Activated T-helper 1 cell treated with anti-CD3 and anti-CD28 coated beads, Interleukin-2, amount 50 U/mL, for 16 hours (primary cell): ENCODE measurements around the gene ID2.

ENCODE experiments used
- DNase-seq, 2 donors: peaks; one replicate each; pipeline ENCODE4 v3.0.0-alpha.2; 2020; ENCODE audit warnings: low read depth in 1 of 2, low spot score in 1 of 2

ID2 gene

DNA sequence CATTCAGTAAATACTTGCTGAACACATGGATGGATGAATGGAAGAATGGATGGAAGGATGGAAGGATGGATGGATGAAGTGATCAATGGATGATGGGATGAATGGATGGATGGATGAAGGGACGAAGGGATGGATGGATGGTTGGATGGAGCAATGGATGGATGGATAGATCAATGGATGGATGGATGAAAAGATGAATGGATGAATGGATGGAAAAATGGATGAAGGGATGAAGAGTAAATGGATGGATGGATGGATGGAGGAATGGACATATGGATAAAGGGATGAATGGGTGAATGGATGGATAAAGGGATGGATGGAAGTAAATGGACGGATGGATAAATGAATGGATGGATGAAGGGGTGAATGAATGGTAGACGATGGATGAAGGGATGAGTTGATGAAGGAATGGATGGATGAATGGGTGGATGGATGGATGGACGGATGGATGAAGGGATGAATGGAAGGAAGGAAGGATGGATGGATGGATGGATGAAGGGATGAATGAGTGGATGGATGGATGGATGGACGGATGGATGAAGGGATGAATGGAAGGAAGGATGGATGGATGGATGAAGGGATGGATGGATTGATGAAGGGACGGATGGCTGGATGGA lies 13.9 kb upstream of the ID2 start:
- no peak for DNase-seq

DNA sequence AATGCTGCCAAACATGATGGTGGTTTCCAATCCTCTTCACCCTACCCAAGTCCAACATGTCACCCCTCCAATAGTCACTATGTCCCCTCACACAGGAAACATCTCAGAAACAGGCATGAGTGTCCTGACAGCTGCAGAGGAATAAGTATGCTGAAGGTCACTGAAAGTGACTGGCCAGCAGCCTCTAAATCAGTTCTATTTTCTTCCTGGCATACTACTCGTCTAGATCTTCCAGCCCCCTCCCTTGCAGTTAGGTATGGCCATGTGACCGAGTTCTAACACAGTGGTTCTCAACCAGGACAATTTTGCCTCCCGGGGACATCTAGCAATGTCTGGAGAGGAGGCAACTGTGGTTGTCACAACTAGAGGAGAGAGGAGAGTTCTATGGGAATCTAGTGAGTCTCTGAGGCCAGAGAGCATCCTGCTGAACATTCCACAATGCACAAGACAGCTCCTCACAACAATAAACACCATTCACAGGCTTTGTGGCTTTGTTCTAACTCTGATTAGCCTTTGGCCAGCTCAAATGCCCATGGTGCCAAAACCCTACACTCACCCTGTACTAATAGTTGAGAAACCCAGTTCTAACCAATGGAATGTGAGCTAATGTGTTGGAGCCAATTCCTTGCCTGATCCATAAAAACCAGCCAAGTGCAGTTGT lies 12.6 kb upstream of the ID2 start:
- DNase-seq: no peak

- no peak for DNase-seq
These were observed 11.3 kb upstream of the ID2 start for GRCh38 chr2:8670580-8670979.

- DNase-seq: no peak
These were observed 10.7 kb upstream of the ID2 start for GRCh38 chr2:8671176-8671575.

- no peak for DNase-seq
These were observed 10.1 kb upstream of the ID2 start for GRCh38 chr2:8671802-8672201.

DNA sequence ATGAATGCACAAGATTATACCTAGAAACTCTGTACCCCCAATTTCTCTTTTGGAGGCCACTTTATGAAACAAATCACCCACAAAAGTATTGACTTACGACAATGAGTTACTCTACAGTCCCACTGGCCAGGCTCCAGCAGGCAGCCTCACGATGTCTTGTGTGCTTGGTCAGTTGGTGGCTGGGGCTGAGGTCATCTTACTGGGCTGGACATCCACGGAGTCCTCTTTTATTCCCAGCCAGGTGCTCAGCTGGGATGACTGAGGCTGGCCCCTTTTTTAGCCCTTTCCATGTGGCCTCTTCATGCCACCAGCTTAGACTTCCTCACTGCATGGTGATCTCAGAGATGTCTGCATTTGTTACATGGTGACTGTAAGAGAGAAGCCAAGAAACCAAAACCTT lies 8.9 kb upstream of the ID2 start:
- no peak for DNase-seq

DNA sequence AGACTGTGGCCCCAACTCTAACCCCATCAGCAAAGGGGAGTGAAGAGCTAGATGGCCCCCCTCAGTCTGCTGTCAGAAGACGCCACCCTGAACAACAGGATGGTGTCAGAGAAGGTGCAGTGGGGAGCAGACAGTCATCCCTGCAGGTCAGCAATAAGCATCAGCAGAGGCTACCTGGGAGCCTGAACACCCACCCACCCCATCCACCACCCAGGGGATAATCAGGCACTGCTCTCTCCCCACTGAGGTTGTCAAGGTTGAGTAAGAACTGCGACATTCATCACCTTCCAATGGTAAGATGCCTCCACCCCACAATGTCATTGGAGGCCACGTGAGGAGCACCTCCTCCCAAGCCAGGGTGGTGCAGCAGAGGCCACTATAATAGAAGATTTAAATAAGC lies 8.5 kb upstream of the ID2 start:
- DNase-seq: no peak

DNA sequence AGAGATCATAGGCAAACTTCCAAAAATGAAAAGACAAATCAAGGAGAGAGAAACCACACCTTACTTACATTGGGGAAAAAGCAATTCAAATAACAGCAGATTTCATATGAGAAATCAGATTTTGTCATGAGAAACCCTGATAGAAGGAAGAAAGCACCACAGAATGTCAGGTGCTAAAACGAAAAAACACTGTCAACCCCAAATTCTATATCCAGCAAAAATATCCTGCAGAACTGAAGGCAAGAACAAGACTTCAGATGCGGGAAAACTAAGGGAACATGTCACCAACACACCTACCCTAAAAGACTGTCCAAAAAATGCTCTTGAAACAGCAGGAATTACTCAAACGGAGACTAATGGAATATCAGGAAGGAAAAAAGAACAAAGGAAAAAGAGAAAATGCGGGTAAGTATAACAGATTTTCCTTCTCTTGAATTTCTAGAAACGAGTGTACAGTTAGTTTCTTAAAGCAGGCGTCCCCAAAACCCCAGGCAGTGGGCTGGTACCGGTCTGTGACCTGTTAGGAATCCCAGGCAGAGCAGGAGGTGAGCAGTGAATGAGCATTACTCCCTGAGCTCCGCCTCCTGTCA lies 7.3 kb upstream of the ID2 start:
- DNase-seq: no peak

DNA sequence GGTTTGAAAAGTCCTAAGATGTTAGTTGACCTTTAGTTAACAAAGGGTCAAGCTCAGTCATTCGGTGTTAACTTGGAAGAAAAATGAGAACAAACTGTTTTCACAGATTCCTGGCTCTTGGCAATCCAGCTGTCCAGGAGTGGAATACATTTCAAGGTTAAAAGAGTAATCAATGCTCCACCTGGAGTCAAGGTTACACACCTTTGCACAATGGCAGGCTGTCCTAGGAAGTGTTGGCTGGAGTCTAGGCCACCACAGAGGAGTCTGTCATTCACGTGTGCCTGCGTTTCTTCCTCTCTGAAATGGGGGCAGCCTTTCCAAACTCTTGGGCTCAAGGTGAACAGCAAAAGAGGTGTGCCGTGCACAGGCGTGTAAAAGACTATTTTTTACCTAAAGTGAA lies 6.3 kb upstream of the ID2 start:
- DNase-seq: no peak

GRCh38 chr2:8676191-8676920 lies 5.5 kb upstream of the ID2 start:
- no peak for DNase-seq

DNA sequence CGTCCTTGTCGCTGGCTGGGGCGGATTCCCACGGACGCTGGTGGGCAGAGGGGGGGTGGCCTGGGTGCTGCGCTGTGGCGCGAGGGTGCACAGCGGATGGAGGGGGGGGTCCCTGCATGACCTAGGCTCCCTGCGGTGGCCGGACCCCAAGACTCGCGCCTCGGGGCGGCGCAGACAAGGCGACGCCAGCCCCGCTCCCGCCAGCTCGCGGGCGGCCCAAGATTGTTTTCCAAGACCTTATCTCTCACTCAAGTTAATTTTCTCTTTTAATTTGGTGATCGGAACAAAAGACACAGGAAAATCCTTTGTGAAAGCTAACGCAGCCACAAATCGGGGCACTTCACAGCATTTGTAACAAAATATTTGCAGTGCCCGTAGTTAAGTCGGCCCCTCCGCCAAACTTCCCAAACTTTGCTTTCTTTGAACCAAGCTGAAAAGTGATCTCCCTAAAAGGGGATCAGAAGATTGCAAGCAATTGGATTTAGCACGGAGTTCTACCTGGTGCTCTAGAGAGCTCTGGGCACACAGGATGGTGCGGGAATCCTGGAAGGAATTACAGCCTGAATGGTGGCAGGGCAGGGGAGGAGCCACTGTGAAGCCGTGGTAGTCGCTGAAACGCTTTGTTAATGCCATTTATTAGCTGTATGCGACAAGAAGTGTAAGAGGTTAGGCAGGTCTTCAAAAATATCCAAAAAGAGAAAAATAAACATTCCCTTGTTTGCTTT lies 4.8 kb upstream of the ID2 start:
- DNase-seq: no peak

- no peak for DNase-seq
These were observed 3.9 kb upstream of the ID2 start for GRCh38 chr2:8677646-8678592.

GRCh38 chr2:8678731-8679566 lies 2.9 kb upstream of the ID2 start:
- DNase-seq: peak; percentile 62 to 76

DNA sequence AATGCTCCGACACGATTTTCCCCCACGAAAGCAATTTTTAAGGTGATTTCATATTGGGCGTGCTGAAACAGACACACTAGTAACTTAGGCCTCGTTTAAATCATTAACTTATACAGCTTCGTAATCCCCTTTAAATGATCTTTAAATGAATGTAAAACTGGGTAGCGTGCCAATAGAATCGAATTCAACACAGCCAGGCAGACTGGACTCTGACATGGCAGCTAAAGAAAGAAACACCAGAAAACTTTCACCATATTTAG lies 2.4 kb upstream of the ID2 start:
- no peak for DNase-seq

DNA sequence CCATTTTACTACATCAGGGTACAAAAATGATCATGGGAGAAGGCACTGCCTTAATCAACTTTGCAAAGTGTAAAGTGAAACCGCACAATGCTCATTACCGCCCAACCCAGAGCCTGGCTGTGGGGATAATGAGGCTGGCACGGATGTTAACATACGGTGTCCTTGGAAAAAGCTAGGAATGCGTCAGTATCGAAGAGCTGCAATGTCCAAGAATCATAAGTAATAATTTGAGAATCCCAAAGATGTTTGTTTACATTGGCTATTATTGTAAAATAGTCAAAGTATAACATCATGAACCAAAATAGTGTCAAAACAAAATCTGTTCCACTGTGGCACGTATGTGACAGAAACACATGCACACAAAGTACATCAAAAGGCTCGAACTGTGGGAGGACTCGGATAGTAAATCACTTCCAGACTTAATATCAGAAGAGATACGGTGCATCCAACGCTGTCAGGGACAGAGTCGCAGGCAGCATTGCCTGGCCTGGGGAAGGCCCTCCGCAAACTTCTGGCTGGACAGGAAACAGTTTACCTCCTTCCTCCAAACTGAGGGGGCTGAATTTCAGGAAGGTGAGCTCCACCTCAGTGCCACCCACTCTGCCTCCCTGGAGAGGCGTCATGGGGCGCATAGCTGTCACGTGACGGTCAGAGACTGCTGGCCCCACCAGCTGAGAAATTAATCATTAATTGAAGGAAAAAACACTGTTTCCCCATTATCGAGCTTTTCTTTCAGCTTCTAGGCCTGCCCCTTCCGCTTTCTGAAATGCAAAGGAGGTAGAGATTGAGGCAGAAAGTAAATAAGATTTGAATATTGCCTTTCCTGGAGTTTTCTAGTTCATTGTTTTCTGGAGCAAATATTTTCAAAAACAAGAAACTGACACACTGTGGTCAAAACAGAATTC lies 1.8 kb upstream of the ID2 start:
- DNase-seq: no peak

DNA sequence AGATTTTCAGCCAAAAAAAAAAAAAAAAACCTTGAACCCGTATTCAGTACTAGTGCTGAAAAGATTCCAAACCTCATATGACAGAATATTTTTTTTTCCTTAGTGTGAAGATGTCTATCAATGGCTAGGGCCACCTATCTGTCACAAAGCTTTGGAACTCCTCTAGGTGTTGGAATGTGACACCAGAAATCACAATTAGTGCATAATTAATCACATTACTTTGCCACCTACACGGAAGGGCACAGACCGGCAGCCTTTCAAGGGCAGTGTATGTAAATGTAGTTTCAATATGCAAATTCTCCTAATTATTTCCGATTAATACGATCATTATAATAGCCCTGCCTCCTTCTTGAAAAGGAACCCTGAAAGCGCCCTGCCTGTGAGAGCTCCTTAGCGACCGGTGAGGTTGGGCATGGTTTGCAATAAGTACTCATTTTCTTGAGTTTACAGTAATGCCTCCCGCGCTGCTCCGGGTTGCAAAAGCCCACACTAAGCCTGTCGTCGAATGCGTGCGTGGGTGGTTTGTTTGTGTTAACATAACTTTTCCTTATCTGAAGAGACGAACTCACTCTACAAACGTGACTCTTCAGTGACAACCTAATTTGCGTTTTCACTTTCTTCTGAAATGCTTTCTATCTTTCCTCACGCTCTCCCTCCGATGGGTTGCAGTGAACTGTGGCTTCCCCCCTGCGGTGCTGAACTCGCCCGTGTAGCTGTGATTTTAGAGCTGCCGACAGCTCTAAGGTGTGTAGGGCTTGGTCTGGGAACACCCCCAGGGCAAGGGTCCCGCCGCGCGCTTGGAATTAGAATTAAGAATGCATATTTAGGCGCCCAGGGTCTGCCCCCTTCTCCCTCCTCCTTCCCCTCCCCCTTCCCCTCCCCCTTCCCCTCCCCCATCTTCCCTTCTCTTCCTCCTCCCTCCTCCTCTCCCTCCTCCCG lies 765 bp upstream of the ID2 start:
- peak in 1 of 2 donors; percentile 70 for DNase-seq
